ENCODE measurements around the gene EIF4E1B. TPM values are rescaled to one million over a fixed set of nuclear protein-coding genes. Genes with fewer than 3 reads are reported as not detected.
"Not testable (repeated sequence)": the region's sequence is repeated elsewhere in the genome, so short reads cannot be mapped to it uniquely, and the experiment has no call there.

EIF4E1B gene
- total RNA-seq, 2 donors from 2014 or later: 1.6 TPM; not detected in 1

- 88% methylated on average over 31 of the region's 31 CpGs for WGBS
- H3K27ac ChIP-seq: no peak overlapping the region
- TF ChIP-seq POLR2AphosphoS5 (IDR thresholded peaks at IDR 0.05) (no peak), CTCF (IDR thresholded peaks at IDR 0.05) (no peak), POLR2A (IDR thresholded peaks at IDR 0.05) (no peak)
- intact Hi-C loops (cut with DNase I): no loop called here
- H3K4me1 ChIP-seq (replicated peaks): no peaks in the 10 kb centered on the region
- H3K36me3 ChIP-seq: no peaks in the 10 kb centered on the region
- no peaks in the 10 kb centered on the region for H3K27me3 ChIP-seq (replicated peaks; ENCODE audit: insufficient read depth)
- H3K4me3 ChIP-seq: no peak overlapping the region
- no peaks in the 10 kb centered on the region for H3K9me3 ChIP-seq
- DNase-seq (ENCODE audit: low spot score): no peak
Measured at GRCh38 chr5:176589039-176589769, 41.3 kb upstream of the EIF4E1B start.

DNA sequence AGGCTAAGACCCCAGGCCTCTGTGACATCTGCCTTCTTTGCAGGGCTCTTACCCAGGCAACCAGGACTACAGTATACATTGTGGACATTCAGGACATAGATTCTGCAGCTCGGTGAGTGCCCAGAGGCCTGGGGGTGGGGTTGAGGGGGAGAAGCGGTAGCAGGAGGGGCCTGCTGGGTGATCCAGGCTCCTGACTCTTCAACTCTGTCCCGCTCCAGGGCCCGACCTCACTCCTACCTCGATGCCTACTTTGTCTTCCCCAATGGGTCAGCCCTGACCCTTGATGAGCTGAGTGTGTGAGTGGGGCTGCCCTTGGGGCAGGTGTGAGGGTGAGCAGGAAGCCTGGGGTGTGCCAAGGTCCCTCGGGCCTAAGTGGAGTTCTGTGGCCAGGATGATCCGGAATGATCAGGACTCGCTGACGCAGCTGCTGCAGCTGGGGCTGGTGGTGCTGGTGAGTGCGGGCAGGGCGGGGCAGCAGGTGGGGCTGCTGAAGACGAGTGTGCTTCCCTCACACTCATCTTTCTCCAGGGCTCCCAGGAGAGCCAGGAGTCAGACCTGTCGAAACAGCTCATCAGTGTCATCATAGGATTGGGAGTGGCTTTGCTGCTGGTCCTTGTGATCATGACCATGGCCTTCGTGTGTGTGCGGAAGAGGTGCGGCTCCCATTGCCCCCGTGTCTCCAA lies 40.3 kb upstream of the EIF4E1B start:
- TF ChIP-seq POLR2AphosphoS5 (IDR thresholded peaks at IDR 0.05) (no peak), POLR2A (IDR thresholded peaks at IDR 0.05) (no peak), CTCF (IDR thresholded peaks at IDR 0.05) (no peak)
- DNase-seq (ENCODE audit: low spot score): no peak
- Histone ChIP-seq H3K27ac (no peak overlapping the region), H3K9me3 (no peaks in the 10 kb centered on the region), H3K4me3 (no peak overlapping the region), H3K4me1 (replicated peaks) (no peaks in the 10 kb centered on the region), H3K36me3 (no peaks in the 10 kb centered on the region), H3K27me3 (replicated peaks; ENCODE audit: insufficient read depth) (no peaks in the 10 kb centered on the region)
- intact Hi-C loops (cut with DNase I): no loop called here
- whole genome bisulfite sequencing: 88% methylated on average over 15 of the region's 17 CpGs

DNA sequence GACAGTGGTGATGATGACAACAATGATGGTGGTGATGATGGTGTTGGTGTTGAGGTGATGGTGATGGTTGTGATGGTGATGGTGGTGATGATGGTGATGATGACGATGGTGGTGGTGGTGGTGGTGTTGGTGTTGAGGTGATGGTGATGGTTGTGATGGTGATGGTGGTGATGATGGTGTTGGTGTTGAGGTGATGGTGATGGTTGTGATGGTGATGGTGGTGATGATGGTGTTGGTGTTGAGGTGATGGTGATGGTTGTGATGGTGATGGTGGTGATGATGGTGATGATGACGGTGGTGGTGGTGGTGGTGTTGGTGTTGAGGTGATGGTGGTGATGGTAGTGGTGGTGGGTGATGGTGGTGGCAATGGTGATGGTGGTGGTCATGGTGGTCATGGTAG lies 38.8 kb upstream of the EIF4E1B start:
- H3K4me1 ChIP-seq (replicated peaks); intact Hi-C loops (cut with DNase I); H3K27ac ChIP-seq; H3K36me3 ChIP-seq; H3K27me3 ChIP-seq (replicated peaks; ENCODE audit: insufficient read depth); H3K4me3 ChIP-seq; H3K9me3 ChIP-seq; DNase-seq (ENCODE audit: low spot score): not testable (repeated sequence)
- WGBS: 28% methylated on average over 2 of the region's 2 CpGs

- intact Hi-C loops (cut with DNase I): no loop called here
- DNase-seq (ENCODE audit: low spot score): no peak
- 96% methylated on average over 3 of the region's 3 CpGs for WGBS
Measured at GRCh38 chr5:176592573-176592972, 37.9 kb upstream of the EIF4E1B start.

More at GRCh38 chr5:176592573-176592972, 37.9 kb upstream of the EIF4E1B start:
- Histone ChIP-seq H3K4me1 (replicated peaks) (no peaks in the 10 kb centered on the region), H3K27me3 (replicated peaks; ENCODE audit: insufficient read depth) (no peaks in the 10 kb centered on the region), H3K9me3 (no peaks in the 10 kb centered on the region), H3K27ac (no peak overlapping the region), H3K36me3 (no peaks in the 10 kb centered on the region), H3K4me3 (no peak overlapping the region)
- no peak for TF ChIP-seq POLR2AphosphoS5 (IDR thresholded peaks at IDR 0.05)
- no peak for TF ChIP-seq POLR2A (IDR thresholded peaks at IDR 0.05)
- no peak for TF ChIP-seq CTCF (IDR thresholded peaks at IDR 0.05)
